RKO (cell line): ENCODE measurements around the gene RSPO3.
"Not testable (repeated sequence)": the region's sequence is repeated elsewhere in the genome, so short reads cannot be mapped to it uniquely, and the experiment has no call there.

Experiments
- DNase-seq: peaks from one replicate; pipeline ENCODE4 v3.0.0-alpha.2; 2016; ENCODE audit warnings: low spot score

Gene RSPO3

DNA sequence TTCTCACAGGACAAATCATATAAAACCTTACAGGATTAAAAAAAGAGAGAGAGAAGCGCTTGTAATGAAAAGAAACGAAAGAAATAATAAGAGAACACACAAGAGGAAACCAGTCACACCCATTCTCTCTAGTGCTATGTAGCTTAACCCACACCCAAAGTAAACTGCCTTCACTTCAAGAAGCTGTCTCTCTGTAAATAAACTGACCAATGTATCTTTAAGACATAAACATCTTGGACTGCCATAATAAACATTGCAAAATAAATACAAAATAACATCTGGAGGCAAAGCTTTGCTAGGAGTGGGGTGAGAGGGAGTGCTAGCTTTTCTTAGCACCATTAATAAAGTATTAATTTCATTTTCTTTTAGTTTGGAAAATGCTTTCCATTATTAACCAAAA lies 86.6 kb downstream of the RSPO3 start:
- no peak for DNase-seq

DNA sequence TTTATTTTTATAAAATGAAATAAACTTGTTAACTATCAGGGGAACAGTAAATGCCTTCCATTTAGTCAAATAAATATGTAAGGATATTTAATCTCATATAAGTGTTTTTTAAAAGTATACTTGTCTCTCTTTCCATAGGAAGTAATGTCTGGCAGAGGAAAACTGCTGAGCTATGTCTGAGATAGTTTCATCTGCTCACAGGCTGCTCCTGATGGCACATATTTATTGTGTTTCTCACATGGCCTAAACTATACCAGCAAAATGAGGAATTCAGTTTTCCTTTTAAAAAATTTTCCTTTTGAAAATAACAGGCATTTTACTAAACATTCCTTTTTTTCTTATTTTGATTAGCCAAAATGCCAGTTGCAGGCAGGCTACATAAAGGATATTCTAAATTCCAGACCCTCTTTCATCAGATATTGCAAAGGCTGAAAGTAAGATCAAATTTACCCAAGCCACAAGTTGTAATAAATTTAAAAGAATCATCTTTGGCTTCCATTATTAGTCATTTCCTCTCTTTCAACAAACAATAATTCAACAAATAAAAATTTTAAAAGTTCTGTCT lies 88.1 kb downstream of the RSPO3 start:
- no peak for DNase-seq

DNA sequence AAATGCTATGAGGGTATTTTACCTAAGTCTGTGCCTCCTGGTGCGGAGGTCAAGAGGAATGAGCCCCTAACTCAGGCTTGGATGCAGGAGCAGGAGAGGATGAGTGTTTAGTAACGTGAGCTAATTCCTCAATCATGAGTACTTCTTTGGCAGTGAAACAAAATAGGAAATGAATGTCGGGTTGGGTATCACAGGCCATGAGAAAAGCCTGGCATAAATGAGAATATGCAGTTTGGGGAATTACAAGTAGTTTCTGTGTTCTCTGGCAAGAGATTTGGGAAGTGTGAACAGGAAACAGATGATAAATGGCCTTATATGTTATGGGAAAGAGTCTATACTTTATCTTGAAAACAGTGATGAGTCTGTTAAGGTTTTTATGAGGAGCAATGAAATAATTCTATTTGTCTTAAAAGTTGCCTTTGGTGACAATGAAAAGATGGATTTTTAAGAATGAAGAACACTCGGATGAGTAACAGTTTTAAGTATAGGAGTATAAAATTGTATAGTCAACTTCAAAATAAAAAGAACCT lies 89.2 kb downstream of the RSPO3 start:
- DNase-seq = peak; percentile 15

DNA sequence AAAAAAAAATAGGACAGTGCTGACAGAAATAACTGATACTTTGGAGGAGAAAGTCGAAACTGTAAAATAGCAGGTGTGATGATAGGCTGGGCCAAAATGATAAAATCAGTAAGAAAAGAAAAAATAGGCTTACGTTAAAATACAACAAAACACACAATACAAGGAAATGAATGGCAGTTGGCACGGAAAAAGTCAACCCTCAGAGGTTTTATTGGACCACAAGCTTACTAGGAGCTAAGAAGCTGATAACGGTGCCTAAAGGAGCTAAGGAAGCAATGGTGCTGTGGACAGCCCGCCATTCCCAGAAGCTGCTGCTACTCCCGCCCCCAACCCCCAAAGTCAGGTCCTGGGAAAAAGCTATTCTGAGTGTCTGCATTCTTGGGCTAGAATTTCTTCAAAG lies 92.3 kb downstream of the RSPO3 start:
- no peak for DNase-seq

DNA sequence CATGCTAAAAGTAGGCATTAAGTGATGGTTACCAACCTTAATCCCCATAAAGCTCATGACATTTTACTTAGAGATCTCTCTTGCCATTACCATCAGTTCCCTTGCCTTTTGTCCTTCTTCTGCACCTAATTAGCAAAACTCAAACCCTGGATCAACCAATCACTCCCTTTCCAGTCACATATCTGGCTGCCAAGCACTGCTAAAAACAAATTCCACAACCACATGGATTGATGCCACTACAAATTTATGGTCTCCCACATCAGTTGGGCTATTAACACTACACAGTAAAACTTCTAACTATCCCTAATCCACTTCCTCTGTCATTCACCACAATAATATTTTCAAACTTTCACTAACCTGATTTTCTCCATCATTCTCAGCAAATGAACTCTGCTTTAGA lies 93.9 kb downstream of the RSPO3 start:
- DNase-seq = no peak

DNA sequence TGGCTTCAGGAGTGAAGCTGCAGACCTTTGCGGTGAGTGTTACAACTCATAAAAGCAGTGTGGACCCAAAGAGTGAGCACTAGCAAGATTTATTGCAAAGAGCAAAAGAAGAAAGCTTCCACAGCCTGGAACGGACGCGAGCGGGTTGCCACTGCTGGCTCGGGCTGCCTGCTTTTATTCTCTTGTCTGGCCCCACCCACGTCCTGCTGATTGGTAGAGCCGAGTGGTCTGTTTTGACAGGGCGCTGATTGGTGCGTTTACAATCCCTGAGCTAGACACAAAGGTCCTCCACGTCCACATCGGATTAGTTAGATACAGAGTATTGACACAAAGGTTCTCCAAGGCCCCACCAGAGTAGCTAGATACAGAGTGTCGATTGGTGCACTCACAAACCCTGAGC lies 95.6 kb downstream of the RSPO3 start:
- DNase-seq = not testable (repeated sequence)

DNA sequence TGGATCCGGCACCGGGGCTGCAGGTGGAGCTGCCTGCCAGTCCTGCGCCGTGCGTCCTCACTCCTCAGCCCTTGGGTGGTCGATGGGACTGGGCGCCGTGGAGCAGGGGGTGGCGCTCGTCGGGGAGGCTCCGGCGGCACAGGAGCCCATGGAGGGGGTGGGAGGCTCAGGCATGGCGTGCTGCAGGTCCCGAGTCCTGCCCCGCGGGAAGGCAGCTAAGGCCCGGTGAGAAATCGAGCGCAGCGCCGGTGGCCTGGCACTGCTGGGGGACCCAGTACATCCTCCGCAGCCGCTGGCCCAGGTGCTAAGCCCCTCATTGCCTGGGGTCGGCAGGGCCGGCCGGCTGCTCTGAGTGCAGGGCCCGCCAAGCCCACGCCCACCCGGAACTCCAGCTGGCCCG lies 96.1 kb downstream of the RSPO3 start:
- DNase-seq = not testable (repeated sequence)

DNA sequence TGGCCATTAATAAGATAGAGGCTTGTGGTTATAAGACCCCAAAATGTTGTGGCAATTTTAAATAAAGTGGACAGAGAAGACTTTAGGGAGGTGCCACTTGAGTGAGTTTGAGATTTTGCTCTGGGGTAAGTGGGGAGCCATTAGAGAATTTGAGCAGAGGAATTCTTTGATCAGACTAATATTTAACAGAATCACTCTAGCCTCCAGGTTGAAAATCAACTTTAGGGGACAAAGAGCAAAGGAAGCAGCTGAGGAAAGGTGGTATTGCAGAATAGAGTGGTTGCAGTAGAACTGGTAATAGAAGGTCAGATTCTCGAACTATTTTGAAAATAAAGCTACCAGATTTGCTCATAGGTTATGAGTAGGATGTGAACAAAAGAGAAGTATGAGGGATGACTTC lies 97.5 kb downstream of the RSPO3 start:
- no peak for DNase-seq

DNA sequence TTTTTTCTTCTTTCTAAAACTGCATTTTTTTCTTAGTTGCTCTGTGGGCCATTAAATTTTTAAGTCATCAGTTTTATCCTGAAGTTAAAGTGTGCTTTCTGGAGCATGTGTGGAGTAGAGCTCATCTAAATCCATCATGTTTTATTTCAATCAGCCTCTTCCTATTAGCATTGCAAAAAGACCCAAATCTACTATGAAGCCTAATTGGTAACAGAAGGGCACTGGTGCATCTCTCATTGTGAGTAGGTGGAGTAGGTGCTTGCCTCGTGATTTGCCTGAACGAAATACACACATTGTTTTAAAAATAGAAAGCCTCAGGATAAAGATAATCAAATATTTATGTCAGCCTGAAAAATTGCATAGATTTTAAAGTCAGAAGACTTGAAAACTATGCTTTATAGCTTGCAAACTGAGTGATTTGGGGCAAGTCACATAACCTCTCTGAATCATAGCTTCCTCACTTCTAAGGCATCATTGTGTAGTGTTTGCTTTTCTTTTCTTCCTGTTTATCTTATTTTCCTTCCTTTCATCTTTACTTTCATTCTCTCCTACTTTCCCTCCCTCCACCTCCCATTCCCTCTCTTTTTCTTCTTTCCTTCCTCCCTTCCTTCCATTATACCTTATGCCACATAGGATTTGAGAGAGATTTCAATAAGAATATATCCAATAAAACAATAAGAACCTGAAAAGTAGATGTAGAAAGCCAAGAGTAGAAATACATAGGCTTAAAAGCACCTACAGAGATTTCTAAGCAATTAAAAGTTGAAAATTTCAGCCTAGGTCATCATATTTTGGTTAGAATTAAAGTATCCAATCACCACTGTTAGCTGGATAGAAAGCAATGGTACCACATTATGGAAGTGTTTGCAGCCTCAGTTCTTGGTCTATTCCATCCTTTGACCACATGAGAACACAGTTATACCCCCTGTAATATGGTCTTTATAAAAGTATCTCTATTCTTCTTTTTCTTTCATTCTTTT lies 98.6 kb downstream of the RSPO3 start:
- DNase-seq = no peak

DNA sequence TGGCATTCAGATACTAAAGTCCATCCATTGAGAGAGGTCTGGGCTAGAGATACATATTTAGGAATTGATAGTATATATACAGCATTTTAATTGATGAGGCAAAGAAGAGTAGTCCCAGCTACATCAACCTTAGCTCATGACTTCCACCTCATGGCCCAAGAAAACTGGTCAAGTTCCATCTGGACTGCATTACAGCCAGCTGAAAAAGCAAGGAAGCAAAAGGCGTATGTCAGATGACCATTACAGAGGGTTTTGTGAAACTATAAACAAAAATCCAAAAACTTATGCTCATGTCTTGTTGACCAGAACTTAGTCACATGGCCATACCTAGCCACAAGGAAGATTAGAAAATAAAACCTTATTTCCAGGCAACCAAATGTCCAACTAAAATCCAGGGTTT lies 101.4 kb downstream of the RSPO3 start:
- DNase-seq = no peak

DNA sequence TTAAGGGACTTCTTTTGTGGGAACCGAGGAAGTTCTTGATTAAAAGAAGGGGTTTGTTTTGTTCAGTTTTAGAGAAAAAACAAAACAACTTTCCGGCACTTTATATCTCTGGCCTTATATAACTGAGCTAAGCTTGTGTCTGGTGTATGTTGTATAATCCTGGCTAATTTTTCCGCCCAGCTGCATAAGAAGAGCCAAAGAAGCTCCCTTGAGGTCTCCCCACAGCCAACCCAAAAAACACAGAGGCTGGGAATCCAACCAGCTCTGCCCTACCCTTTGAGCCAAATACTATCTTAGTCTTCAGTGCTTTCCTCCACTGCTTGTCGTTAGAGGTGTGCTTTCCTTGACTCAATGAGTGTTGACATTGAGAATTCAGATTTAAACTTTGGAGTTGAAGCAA lies 102.7 kb downstream of the RSPO3 start:
- no peak for DNase-seq

DNA sequence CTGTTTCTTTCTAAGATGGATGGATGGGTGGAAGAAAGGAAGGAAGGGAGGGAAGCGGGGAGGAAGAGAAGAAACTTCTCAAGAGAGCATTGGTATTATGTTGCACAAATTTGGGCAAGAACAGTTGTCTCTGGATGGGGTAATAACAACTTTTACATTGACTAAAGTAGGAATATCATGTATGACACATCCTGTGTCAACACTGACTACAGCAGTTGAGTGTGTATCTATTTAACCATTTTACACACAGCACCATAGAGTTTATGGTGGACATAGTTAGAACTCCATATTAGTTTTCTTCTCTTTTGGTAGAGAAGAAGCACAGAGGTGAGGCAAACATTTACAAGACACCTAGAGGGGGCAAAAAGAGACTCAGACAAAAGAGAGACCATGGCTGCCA lies 103.9 kb downstream of the RSPO3 start:
- peak; percentile 28 for DNase-seq

DNA sequence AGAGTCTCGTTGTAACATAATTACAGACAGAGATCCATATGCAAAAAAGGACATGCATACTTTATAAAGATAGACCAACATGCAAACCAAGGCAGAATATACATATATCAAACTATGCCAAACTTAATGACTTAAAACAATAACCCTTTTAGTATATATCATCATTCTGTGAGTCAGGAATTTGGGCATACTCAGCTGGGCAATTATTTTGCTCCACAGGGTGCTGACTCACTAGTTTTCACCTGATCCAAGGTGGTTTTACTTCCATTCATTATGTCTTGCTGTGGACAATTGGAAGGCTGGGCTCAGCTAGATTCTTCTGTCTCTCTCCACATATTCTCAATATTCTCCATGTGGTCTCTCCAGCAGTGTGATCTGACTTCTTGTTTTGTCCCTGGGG lies 107.0 kb downstream of the RSPO3 start:
- DNase-seq = no peak

DNA sequence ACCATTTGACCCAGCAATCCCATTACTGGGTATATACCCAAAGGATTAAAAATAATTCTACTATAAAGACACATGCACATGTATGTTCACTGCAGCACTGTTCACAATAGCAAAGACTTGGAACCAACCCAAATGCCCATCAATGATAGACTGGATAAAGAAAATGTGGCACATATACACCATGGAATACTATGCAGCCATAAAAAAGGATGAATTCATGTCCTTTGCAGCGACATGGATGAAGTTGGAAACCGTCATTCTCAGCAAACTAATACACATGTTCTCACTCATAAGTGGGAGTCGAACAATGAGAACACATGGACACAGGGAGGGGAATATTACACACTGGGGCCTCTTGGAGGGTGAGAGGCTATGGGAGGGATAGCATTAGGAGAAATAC lies 115.3 kb downstream of the RSPO3 start:
- DNase-seq = not testable (repeated sequence)

DNA sequence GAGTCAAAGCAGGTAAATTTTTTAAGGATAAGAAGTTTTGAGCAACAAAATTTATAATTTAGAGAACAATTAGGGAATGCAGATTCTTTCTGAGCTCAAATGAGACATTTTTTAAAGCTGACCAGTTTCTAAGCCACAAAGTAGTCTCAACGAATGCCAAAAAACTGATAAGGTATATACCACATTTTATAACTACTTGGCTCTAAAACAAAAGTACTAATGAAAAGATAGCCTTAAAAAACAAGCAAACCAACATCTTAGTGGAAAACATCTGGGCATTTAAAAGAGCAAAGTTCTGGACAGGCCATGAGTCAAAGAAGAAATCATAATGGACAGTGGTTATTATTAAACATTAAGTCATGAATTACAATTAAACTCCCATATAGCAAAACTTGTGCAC lies 125.0 kb downstream of the RSPO3 start:
- no peak for DNase-seq
